Endometrium (tissue), 2 donors: ENCODE measurements around the gene SMIM32.

Source experiments
- FAIRE-seq: peaks from 2 replicates; lab custom pipeline; 2012; peaks lifted over from hg19 to GRCh38; lab: Jason Lieb, UNC
- donor health status: control.
- donor health status: control.

The SMIM32 gene

DNA sequence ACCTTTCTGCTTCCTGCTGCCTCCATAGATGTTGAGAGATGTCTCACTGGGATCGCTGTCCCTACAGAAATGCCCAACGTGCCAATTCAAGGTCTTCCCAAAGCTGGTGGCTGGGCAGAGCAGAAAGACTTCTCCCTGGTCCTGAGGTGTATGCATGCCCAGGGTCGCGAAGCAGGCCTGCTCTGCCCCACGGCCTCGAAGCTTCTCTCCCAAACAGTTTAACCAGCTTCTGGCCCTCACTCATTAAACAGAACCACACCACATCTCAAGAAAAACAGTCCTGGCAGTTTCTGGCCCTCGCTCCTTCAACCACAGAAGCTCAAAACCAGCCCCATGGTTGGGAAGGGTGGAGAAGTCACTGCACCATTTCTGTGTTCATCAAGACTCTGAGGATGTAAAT lies 14.7 kb upstream of the SMIM32 start:
- no peak for FAIRE-seq

DNA sequence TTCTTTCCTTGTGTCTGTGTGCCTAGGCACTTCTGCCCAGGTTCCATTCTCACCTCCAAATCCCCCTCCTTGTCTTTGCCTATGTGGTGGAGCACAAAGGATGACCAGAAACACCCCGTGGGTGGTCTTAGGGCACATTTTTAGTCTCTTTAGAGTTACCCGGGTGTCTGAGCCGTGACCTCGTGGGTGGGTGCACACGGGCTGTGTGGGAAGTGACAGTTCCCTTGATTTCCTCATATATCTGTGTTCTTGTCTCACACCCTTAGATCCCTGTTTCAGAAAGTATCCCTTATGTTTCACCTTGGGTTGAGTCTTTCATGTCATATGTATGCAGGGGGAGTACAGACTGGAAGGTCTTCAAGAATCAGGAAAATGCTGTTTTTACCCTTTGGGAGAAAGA lies 13.4 kb upstream of the SMIM32 start:
- FAIRE-seq, result no peak

DNA sequence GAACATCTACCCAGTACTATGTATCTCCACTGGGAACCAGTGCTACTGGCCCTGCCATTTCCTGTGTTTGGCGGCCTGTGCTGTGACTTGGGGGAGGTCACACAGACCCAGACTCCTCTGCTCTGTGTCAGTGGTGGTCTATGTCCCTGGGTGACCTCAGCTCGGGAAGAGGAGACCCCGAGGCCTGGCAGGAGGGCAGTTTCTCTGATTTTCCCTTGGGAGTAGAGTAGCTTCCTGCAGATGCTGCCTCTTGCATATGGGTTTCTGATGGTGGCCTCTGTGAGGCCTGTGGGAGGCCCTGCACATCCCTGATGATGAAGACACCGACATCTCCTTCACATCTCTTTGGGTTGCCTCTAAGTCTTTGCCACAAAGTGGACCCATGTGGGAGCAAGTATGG lies 13.0 kb upstream of the SMIM32 start:
- no peak for FAIRE-seq

DNA sequence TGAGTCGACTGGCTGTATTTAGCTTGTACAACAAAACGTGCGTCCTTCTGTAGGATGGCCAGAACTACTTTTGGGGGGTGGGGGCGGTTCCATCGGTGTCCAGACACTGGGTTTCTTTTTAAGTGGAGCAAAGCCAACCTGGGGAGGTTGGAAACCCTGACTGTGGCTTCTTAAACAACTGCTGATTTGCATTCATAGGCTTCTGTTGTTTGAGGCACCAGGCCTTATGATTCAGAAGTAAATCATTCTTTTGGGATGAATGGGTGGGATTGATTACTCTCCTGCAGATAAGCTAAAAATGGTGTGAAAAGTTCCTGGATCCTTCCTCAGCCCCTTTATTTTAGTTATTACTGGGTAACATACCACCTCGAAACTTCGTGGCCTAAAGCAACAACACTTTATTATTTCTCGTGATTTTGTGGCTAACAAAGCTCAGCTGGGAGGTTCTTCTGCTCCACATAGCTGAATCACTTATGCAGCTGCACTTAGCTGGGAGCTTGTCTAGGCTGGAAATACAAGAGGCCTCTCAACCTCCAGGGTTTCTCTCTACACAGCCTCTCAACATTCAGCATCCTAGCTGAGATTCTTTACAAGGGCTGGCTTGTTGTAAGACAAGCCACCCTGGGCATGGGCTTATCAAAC lies 12.2 kb upstream of the SMIM32 start:
- FAIRE-seq, result no peak

DNA sequence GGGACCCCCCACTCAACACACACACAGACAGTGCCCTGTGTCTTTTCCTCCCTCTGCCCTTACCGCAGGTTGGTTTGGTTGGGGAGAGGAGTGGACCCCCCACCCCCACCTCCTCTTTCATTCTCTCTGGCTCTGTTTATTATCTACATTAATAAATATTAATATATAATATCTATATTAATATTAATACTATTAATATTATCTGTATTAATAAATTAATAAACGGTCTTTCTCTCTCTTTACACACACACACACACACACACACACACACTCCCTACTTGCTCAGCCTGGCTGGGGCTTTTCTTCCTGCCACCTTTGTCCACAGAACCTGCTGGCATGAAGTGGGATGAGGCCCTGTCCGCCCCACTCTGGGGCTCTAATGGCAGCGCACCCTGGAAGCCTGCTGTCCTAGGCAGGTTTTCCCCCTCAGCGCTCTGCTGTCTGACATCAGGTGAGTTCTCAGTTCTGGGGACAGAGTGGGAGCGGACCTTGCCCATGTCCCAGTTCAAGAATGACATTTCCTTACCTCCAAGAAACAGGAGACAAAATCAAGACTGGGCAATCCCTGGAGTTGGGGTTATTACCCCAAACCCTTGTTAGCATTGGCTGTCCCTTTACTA lies 10.5 kb upstream of the SMIM32 start:
- no peak for FAIRE-seq

DNA sequence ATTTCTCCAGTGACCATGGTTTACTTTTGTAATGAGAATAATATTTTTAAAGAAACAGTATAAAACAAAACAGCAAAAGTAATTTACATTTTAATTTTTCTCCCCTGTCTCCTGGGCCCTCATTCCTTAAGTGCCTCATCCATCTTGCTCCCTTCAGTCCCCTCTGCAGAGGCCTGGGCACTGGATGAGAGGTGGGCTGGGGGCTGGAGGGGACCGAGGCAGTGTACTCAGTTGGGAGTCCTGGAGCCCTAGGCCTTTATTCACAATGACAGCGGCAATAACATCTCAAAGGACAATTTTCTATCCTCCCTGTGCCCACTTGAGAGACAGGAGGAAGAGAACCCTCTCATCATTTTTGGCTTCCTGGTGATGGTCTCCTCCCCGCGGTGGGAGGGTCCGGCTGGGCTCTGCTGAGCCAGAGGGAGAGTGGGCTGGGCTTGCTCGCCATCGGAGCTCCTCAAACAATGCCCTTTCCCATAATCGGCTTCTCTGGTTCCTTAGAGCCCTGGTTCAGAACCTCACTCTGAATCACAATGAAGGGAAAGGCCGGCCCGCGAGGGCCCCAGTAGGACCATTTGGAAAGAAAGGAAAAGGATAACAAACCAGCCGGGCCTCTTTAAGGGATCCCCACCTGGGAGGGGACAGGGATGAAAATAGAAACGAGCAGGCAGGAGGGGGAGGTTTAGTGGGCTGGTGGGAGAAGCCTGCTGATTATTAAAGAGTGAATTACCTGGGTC lies 9.7 kb upstream of the SMIM32 start:
- FAIRE-seq, result no peak

DNA sequence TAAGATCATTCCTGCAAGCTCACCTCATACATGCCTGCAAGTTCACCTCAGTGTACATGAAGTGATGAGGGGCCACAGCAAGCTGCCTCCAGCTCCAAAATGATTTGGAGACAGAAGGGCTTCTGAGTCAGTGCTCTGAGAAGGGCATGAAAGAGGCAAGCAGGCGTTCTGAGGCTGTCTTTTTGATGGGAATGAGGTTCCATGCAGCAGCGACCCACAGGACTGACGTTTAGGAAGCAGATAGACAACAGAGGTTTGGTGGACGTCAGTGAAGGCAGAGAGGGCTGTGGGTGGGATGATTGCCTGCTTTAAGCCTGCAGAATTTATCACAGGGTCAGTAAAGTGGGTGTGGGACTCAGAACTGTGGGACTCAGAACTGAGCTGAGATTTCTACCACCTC lies 8.9 kb upstream of the SMIM32 start:
- no peak for FAIRE-seq

DNA sequence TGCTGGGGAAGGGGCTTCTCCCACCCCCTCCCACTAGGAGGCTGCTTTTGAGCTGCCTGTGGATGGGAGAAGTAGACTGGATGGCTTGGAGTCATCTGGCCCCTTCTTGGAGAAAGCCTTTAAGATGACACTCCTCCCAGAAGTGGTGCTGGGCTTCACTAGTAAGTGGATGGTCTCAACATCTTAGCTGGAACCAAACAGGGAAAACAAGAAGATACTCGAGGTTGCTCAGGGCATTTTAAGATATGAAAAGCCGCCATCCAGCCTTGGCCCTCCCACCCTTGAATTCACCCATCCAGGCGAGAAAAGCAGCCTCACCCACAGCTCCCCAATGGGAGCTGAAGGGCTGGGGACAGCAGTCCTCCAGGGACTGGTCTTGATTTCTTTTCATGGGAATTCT lies 7.8 kb upstream of the SMIM32 start:
- no peak for FAIRE-seq

DNA sequence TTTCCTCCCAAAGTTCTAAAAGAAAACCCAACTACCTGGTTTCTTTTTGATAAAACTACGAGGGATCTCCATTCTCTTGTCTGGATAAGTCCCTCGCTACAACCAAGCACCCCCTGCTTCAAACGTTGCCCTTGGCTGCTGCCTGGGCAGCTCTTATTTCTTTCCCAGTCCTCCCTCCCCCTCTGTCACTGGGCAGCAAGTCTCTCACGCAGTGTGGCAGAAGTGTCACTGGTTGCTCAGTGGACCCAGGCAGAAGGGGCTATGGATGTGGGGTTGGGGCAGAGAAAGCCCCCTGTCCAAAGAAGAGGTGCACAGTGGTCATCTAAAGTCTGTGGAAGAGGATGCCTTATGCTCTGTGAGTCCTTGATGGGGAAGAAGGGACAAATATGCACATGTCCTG lies 7.2 kb upstream of the SMIM32 start:
- no peak for FAIRE-seq

DNA sequence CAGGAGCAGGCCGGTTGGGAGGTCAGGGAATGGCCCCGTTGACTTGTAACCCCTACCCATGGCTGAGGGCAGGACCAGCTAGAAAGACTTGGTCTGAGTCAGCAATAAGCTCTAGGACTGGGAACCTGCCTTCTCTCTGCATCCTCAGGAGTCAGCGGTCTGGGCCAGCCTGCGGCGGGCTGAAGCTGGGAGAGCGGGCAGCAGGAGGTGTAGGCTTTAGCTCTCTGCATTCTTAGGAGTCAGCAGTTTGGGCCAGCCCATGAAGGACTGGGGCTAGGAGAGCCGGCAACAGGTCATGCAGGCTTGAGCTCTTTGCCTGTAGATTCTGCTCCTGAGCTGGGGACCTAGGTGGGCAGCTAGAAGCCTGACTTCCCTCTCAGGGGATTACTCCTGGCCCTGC lies 6.4 kb upstream of the SMIM32 start:
- FAIRE-seq, result no peak

DNA sequence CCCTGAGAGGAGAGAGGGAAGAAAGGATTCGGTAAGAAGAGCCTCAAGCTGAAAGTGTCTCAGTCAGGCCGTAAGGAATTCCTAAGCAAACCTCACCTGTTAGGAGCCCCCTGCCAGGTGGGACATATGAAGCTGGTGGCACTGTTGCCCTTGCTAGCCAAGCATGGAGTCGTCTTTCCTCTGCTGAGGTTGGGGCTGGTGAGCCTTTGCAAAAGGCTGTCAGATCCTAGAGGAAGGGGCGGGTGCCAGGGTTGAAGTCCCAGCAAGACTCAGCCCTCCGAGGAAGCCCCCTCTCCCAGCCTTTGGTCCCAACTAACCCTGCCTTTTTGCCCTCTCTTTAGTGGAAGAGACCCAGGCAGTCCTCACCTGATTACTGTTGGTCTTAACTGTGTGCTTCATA lies 5.5 kb upstream of the SMIM32 start:
- FAIRE-seq, result no peak

DNA sequence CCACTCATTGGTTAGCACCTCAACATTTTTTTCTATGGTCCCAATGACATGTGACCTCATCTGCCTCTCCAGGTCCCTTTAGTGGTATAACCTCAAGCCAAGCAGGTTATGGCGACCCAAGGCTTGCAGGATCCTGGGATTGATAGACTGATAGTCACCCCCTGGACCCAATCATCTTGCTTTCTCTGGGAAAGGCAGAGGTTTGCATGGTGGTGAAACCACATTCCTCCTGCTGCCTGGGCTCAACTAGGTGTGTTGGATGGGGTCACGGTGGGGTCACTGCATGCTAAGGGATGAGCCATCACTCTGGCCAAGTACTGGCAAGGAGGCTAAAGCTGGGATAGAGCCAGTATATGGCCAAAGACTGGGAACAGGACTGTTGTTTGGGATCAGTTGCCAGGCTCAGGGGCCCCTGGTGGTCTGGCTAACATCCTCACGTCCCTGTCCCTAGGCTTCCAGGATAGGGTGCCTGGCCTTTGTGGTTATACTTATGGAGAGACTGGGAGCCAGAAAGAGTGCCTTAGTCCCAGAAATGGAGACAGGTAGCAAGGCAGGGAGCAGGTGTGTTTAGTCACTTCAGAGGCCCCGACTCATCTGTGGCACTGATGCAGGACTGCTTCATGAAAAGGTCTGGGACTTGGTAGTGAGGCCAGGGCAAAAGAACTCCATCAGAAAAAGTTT lies 4.6 kb upstream of the SMIM32 start:
- no peak for FAIRE-seq

DNA sequence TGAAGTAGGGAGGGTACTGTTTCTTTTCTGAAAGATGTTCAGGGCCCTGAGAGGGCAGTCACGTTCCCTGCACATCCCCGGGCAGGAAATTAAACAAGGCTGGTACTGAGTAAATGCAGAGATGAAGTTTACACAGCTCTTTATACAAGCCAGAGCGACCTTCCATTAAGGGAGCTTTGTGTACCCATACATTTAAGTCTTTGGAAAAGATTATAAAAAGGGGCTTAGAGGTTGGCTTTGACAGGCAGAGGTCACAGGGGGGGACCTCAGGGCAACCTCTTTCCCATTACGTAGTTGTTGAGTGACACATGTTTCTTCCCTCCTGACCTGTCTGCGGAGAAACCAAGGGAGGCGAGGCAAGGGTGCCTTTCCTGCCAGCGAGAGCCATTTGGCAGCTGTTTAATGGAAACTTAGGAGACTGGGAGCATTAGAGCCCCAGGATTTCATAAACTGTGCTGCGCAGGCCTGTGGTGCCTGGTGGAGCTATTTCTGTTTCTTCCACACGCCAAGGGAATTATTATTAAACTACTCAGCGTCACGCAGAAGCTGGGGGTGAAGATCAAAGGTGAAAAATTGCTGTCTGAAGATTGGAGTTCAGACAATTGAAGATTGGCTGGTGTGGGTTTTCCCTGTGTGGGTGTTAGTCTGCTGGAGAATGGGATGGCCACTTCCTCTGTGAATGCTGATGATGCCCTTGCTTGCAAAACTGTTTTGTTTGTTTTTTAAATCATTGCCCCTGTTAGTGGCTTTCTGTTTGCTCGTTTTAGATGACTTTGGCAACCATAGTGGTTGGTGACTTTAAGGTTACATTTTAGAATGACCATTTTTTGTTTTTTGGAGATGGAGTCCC lies 3.2 kb upstream of the SMIM32 start:
- FAIRE-seq, result no peak

DNA sequence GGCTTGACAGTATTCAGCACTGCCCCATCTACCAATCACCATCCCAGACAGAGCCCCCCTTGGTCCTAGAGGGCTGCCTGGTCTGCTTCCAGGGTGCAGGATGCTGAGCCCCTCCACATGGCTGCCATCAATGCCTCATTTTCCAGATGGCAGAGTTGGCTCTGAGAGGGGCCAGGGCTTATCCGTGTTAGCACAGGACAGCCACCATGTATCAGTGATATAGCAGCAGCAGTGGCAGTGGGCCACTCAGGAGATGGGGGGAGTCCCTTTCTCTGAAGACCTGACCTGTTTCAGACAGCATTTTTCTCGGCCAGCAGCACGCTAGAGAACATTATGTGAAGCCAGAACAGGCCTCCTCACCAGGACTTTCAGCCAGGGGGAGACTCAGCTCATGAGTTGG lies 1.6 kb upstream of the SMIM32 start:
- FAIRE-seq, result no peak

DNA sequence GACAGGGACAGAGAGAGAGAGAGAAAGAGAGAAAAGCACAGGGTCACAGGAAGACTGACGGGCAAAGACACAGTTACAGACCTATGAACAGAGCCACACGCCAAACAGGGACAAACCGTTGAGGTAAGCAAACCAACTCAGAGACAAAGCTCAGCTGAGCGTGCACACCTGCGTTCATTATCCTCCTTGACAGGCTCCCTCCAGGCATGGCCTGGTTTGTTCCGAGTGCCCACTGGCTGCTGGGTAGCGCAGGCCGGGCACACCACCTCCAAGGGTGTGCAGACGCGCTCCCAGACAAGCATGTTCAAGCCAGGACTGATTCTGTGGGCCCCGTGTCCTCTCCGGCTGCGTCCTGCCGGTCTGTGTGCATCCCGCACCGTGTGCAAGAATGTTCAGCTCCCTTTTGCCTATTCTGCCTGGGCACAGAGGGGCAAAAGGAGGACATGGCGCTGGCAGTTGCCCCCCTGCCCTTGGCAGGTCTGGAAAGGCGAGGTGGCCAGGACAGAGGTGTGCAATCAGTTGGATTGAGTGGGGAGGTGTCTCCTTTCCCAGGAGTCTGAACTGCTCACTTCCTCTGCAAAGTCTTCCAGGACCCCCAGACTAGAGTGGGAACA lies 467 bp upstream of the SMIM32 start:
- FAIRE-seq, result no peak

DNA sequence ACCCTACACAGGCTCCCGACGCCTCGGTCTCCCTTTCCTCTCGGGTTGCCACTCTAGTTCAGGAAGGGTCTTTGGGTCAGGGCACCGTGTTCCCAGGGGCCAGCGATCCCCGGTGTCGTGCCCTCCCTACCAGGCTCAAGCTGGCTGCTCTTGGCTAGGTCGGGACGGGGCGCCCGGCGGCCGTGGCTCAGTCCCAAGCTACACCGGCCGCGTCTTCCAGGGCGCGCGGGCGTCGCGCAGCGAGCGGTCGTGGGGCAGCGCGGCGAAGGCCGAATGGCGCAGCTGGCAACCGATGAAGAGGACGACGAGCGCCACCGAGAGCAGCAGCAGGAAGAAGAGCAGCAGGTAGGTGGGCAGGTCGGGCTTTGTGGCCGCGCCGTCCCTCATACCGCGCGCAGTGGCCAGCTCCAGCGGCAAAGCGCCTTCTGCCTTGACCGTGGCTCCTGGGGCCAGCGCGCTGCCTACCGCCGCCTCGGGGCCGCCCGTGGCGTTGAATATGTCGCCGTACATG lies 892 bp downstream of the SMIM32 start:
- no peak for FAIRE-seq

DNA sequence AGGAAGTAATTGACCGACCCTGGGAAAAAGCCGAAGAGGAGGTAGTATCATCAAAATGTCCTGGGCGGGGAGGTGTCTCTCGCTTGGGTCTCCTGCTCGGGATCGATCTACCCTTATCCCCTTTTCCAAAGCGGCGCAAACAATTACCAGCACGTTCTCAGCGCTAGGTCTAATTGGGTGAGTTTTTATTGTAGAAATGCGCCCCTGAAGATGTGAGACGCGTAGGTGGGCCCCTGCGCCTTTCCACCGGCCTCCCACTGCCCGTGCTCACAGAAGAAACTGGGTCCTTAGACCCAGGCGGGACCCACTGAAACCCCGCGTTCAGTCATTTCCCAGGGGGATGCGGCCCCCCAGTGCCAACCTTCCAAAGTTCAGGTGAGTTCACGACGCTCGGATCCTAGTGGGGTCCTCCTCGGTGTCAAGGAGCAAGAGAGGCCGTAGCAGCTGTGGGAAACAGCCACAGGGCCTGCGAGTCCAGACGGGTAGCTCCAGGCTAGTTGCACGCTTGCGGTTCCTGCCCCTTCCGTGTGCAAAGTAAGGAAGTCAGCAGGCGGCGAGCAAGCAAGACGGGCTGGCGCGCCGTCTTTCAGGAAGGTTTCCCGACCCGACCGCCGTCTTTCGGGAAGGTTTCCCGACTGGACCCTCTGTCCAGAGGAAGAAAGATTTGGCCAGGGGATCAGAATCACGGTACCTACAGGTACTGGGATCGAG lies 1.5 kb downstream of the SMIM32 start:
- no peak for FAIRE-seq

DNA sequence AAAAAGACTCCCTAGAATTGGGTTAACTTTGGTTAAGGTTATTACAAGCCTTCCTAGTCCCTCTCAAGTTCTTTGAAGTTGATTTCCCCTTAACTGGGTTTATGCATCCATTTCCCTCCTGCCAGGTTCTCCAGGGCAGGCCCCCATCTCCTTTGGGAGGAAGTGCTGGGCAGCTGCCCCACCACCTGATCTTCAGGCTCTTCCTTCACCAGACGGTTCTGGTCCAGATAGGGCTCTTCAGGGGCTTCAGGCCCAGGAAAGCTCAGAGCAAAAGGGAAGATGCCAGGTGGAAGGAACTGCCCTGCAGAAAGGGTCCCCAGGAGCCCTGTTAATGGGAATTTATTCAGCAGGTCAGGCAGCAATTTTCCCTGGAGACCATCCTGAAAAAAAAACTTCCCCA lies 2.1 kb downstream of the SMIM32 start:
- FAIRE-seq, result no peak

DNA sequence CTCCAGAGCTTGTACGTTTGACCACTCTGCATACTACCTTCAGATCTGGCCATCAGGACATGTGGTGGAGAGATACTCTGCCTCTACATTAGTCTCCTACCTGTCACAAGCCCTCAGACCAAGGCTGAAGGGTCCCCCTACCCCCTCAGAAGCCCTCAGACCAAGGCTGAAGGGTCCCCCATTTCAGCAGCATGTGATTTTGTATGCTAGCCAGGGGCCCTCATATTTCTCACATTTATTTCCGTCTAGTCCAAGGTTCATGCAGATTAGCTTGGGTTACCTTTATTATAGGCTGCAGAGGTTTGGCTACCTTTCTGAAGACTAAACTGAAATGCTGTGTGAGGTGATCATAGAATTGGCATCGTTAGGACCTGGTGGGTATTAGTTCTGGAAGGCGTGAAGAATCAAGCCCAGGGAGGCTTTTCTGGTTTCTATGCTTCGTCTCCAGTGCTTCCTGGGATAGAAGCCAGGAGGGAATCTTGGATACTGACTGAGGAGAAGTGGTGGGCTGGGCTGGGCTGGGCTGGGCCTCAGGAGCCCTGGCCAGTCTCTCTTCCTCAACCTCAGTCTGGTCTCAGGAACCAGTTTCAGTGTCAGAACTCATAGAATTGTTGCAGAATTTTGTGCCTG lies 2.8 kb downstream of the SMIM32 start:
- FAIRE-seq, result no peak

DNA sequence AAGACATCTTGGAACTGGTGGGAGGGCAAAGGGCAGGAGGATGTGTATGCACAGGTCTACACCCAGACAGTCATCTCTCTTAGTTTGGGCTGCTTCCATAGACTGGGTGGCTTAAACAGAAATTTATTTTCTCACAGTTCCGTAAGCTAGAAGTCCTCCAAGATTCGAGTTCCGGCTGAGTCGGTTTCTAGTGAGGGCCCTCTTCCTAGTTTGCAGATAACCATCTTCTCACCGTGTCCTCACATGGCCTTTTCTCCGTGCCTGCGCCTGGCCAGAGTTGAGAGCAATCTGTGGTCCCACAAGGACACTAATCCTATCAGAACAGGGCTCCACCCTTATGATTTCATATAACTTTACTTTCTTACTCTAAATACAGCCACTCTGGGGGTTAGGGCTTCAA lies 4.1 kb downstream of the SMIM32 start:
- FAIRE-seq, result no peak
